HL-60 (cell line): ENCODE data around the gene KIF3C.
"Not testable (repeated sequence)": the region's sequence is repeated elsewhere in the genome, so short reads cannot be mapped to it uniquely, and the experiment has no call there.

Source experiments
- DNase-seq, 2 experiments: peaks; one replicate each; pipeline ENCODE4 v3.0.0-alpha.2; 2010 to 2020; ENCODE audit warnings: low read depth in 1 of 2, low spot score in 1 of 2
- H3K27ac ChIP-seq: fragments of 250-450 bp; sonication (Bioruptor Pico); replicated peaks from 2 replicates; pipeline ENCODE4 v1.5.1; 2020; ENCODE audit warnings: mild to moderate bottlenecking, moderate library complexity
- H3K27me3 ChIP-seq: fragments of 250-450 bp; sonication (Bioruptor Pico); 2 replicates; pipeline ENCODE4 v1.5.1; 2021; ENCODE audit warnings: mild to moderate bottlenecking, moderate library complexity; ENCODE audit not compliant: insufficient read depth, poor library complexity, severe bottlenecking
- H3K4me3 ChIP-seq: replicated peaks from 2 replicates; pipeline ENCODE4 v1.5.1; 2011; ENCODE audit warnings: mild to moderate bottlenecking, control low read depth, low read length; ENCODE audit not compliant: insufficient read depth
- CTCF ChIP-seq: IDR thresholded peaks from one replicate; pipeline ENCODE4 v1.5.1; 2011; ENCODE audit warnings: low read length, control low read depth, inconsistent platforms; ENCODE audit not compliant: insufficient read depth
- GABPA ChIP-seq: IDR thresholded peaks from 2 replicates; pipeline ENCODE4 v1.6.1; 2012; ENCODE audit warnings: low read depth
- POLR2AphosphoS5 ChIP-seq: IDR thresholded peaks from 2 replicates; pipeline ENCODE4 v1.6.1; 2012; ENCODE audit warnings: low read depth
- REST ChIP-seq: IDR thresholded peaks from 2 replicates; pipeline ENCODE4 v1.6.1; 2012; ENCODE audit warnings: low read depth; ENCODE audit not compliant: insufficient replicate concordance
- SPI1 ChIP-seq: IDR thresholded peaks from 2 replicates; pipeline ENCODE4 v1.6.1; 2012; ENCODE audit warnings: low read depth, mild to moderate bottlenecking, borderline replicate concordance

Gene KIF3C

GRCh38 chr2:26008851-26009566, 26.7 kb upstream of the KIF3C start:
- Histone ChIP-seq H3K4me3 (no peak overlapping the region), H3K27ac (peak overlapping the region; percentile 75), H3K27me3 (no peaks in the 10 kb centered on the region)
- peak; percentile 99 for DNase-seq
- TF ChIP-seq SPI1 (peak; percentile 96), GABPA (no peak; the same call in 1 of the 2 replicates)

GRCh38 chr2:26008095-26008494, 25.8 kb upstream of the KIF3C start:
- DNase-seq: no peak
- Histone ChIP-seq H3K27ac (peak overlapping the region; percentile 75), H3K4me3 (no peak overlapping the region), H3K27me3 (no peaks in the 10 kb centered on the region)
- no peak for TF ChIP-seq CTCF
- TF ChIP-seq GABPA: no peak
- no peak for TF ChIP-seq POLR2AphosphoS5

GRCh38 chr2:26002632-26003310, 20.5 kb upstream of the KIF3C start:
- TF ChIP-seq GABPA: 0 out of 2 replicates have a peak, but pooled peaks have one; percentile 9
- peak; percentile 87 for TF ChIP-seq POLR2AphosphoS5
- TF ChIP-seq CTCF: no peak
- peak; percentile 87 for TF ChIP-seq SPI1
- peak; percentile 21 for TF ChIP-seq REST
- peak; percentile 83 to 90 for DNase-seq
- H3K27me3 ChIP-seq: no peaks in the 10 kb centered on the region
- no peak overlapping the region for H3K4me3 ChIP-seq
- H3K27ac ChIP-seq: peak overlapping the region; percentile 87

- peak; percentile 44 to 70 for DNase-seq
- H3K4me3 ChIP-seq: no peak overlapping the region
- no peaks in the 10 kb centered on the region for H3K27me3 ChIP-seq
- peak overlapping the region; percentile 87 for H3K27ac ChIP-seq
- TF ChIP-seq POLR2AphosphoS5 (no peak), SPI1 (peak; percentile 5; the same call in 1 of the 2 replicates)
These were observed 19.6 kb upstream of the KIF3C start for GRCh38 chr2:26001743-26002351.

- H3K27ac ChIP-seq: peak overlapping the region; percentile 9; the same call in 1 of the 2 replicates
- H3K27me3 ChIP-seq: no peaks in the 10 kb centered on the region
- DNase-seq: no peak
- TF ChIP-seq POLR2AphosphoS5 (no peak), SPI1 (no peak), GABPA (no peak), REST (no peak), CTCF (no peak)
- no peak overlapping the region for H3K4me3 ChIP-seq
These were observed 18.3 kb upstream of the KIF3C start for GRCh38 chr2:26000561-26001082.

- H3K4me3 ChIP-seq, DNase-seq, H3K27me3 ChIP-seq, H3K27ac ChIP-seq: not testable (repeated sequence)
These were observed 17.1 kb upstream of the KIF3C start for GRCh38 chr2:25999406-25999805.
